Erythroblast (primary cell): Measurements from ENCODE around the gene GUSB.
"Not testable (repeated sequence)": the region's sequence is repeated elsewhere in the genome, so short reads cannot be mapped to it uniquely, and the experiment has no call there.

ENCODE experiments used
- GATA1 ChIP-seq: IDR thresholded peaks from 2 replicates; pipeline ENCODE4 v1.6.1; 2011; ENCODE audit warnings: low read depth, mild to moderate bottlenecking, control low read depth, low read length, moderate library complexity
- POLR2A ChIP-seq: IDR thresholded peaks from 2 replicates; pipeline ENCODE4 v1.6.1; 2011; ENCODE audit warnings: mild to moderate bottlenecking, low read length

GRCh38 chr7:65964671-65965070, 17.3 kb downstream of the GUSB start:
- not testable (repeated sequence) for TF ChIP-seq POLR2A, GATA1
